WERI-Rb-1 (cell line): ENCODE measurements around the gene BNIP2.
A peak's percentile ranks its signal among the peaks of the same experiment; 100 is the strongest.

Experiments
- DNase-seq: peaks from one replicate; pipeline ENCODE4 v3.0.0-alpha.2; 2020
- H3K27ac ChIP-seq: fragments of 250-450 bp; sonication (Bioruptor Pico); 2 replicates; pipeline ENCODE4 v1.5.1; 2020; ENCODE audit warnings: mild to moderate bottlenecking, moderate library complexity
- H3K27me3 ChIP-seq: fragments of 250-450 bp; sonication (Bioruptor Pico); 2 replicates; pipeline ENCODE4 v1.5.1; 2021; ENCODE audit warnings: mild to moderate bottlenecking, low read depth, moderate library complexity; ENCODE audit not compliant: insufficient read depth, severe bottlenecking
- H3K36me3 ChIP-seq: fragments of 250-450 bp; sonication (Bioruptor Pico); 2 replicates; pipeline ENCODE4 v1.5.1; 2020; ENCODE audit warnings: mild to moderate bottlenecking, moderate library complexity
- H3K4me3 ChIP-seq: 2 replicates; pipeline ENCODE4 v1.5.1; 2011; ENCODE audit warnings: low read depth, mild to moderate bottlenecking, control low read depth, low read length
- H3K9me3 ChIP-seq: fragments of 250-450 bp; sonication (Bioruptor Pico); 2 replicates; pipeline ENCODE4 v1.5.1; 2021; ENCODE audit warnings: mild to moderate bottlenecking, moderate library complexity; ENCODE audit not compliant: severe bottlenecking
- TF ChIP-seq, protein P1 (sequence below): IDR thresholded peaks from 2 replicates; pipeline ENCODE4 v1.5.1; 2011; ENCODE audit warnings: low read depth, mild to moderate bottlenecking, control low read depth, inconsistent platforms, low read length

The BNIP2 gene

DNA sequence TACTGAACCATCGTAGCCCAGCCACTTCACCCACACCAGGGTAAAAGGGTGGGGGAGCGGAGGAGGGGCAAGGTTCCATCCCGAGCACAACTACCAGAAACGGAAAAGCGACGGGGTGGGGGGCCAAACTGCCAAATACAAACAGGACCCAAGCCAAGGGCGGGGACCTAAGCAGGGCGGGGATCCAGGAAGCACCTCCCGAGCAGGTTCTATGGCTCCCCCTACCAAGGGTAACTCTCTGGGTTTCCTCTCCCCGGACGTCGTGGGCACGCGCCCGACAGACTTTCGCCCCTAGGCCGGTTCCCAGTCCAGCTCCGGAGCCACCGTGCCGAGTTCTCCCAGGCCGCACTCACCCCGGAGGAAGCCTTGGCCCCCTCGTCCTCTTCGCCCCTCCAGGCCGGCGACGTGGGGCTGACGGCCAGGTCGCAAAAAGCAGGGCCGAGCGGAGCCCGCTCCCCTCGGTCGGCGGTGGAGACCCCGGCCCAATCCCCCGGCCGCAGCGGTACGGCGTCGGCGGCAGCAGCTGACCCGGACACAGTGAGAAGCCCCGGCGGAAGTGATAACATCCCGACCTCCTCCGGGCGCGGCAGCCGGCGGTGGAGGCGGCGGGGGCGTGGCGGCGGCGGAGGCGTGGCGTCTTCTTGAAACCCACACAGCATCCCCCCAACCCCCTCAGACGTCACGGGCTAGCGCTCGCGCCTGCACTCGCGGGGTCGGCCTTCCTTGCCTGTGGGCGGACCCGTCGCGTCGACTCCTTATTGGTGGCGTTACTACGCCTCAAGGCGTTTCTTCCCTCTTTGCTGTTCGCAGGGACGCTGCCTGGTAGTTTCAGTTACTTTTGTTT lies at the start of gene BNIP2:
TSS of gene BNIP2 (minus strand) at position 539 of the 844 bp plus-strand sequence. CDS start 6,863 bp downstream, outside the sequence.
- TF ChIP-seq, protein P1, sequence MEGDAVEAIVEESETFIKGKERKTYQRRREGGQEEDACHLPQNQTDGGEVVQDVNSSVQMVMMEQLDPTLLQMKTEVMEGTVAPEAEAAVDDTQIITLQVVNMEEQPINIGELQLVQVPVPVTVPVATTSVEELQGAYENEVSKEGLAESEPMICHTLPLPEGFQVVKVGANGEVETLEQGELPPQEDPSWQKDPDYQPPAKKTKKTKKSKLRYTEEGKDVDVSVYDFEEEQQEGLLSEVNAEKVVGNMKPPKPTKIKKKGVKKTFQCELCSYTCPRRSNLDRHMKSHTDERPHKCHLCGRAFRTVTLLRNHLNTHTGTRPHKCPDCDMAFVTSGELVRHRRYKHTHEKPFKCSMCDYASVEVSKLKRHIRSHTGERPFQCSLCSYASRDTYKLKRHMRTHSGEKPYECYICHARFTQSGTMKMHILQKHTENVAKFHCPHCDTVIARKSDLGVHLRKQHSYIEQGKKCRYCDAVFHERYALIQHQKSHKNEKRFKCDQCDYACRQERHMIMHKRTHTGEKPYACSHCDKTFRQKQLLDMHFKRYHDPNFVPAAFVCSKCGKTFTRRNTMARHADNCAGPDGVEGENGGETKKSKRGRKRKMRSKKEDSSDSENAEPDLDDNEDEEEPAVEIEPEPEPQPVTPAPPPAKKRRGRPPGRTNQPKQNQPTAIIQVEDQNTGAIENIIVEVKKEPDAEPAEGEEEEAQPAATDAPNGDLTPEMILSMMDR, result no peak
- Histone ChIP-seq H3K4me3 (peak within 1 kb of the TSS; percentile 99), H3K9me3 (no peaks in the 10 kb centered on the region), H3K27me3 (no peaks in the 10 kb centered on the region), H3K36me3 (peaks cover 29% of the 10 kb centered on the region), H3K27ac (peak within 1 kb of the TSS; percentile 97)
- peak; percentile 99 for DNase-seq

- H3K27me3 ChIP-seq, result no peaks in the 10 kb centered on the region
- H3K27ac ChIP-seq, result no peak overlapping the region
- no peaks in the 10 kb centered on the region for H3K9me3 ChIP-seq
- no peaks in the 10 kb centered on the region for H3K36me3 ChIP-seq
- DNase-seq, result no peak
- H3K4me3 ChIP-seq, result no peak overlapping the region
- TF ChIP-seq, protein P1, result no peak
Measured at GRCh38 chr15:59738676-59739075, 49.6 kb upstream of the BNIP2 start.

DNA sequence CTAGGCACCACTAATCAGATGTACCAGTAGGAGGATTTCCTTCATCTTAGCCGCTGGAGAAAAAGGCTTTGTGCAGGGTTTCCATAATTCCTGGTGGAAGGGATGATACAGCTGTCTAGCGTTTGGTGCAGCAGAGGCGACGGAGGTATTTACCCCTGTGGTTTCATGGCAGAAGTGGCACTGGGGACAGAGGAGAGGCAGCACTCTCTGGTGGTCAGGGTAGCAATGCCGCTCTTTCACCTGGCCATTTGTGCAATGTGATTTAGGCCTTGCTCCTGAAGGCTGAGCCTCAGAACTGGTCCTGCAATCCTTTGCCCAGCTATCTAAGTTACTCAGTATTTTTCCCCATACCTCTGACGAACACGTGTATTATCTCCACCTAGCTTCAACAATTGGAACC lies 47.1 kb upstream of the BNIP2 start:
- Histone ChIP-seq H3K9me3 (no peaks in the 10 kb centered on the region), H3K27ac (no peak overlapping the region), H3K27me3 (no peaks in the 10 kb centered on the region), H3K36me3 (no peaks in the 10 kb centered on the region), H3K4me3 (no peak overlapping the region)
- TF ChIP-seq, protein P1, result peak; percentile 51
- DNase-seq, result peak; percentile 16

- Histone ChIP-seq H3K36me3 (no peaks in the 10 kb centered on the region), H3K9me3 (no peaks in the 10 kb centered on the region), H3K4me3 (no peak overlapping the region), H3K27ac (no peak overlapping the region), H3K27me3 (no peaks in the 10 kb centered on the region)
- DNase-seq, result no peak
- TF ChIP-seq, protein P1, result no peak
Measured at GRCh38 chr15:59725151-59725486, 36.0 kb upstream of the BNIP2 start.

- TF ChIP-seq, protein P1, result no peak
- H3K4me3 ChIP-seq, result no peak overlapping the region
- H3K27ac ChIP-seq, result no peak overlapping the region
- no peaks in the 10 kb centered on the region for H3K9me3 ChIP-seq
- H3K36me3 ChIP-seq, result no peaks in the 10 kb centered on the region
- no peaks in the 10 kb centered on the region for H3K27me3 ChIP-seq
- no peak for DNase-seq
Measured at GRCh38 chr15:59723687-59724346, 34.7 kb upstream of the BNIP2 start.
